ENCODE results near the gene BHLHA15. TPM values are rescaled to one million over a fixed set of nuclear protein-coding genes. Genes with fewer than 3 reads are reported as not detected.
A peak's percentile ranks its signal among the peaks of the same experiment; 100 is the strongest.

BHLHA15 gene
- total RNA-seq, 1 donor from 2014 or later = 0.35 TPM

- no peak for TF ChIP-seq CTCF (IDR thresholded peaks at IDR 0.05)
- ATAC-seq (ENCODE audit: low read depth) (no peak), DNase-seq (no peak)
- H3K36me3 Mint-ChIP-seq (ENCODE audit: low read depth) = peaks cover 58% of the 10 kb centered on the region
- CTCF ChIA-PET = no interaction called here
- H3K9me3 Mint-ChIP-seq = no peaks in the 10 kb centered on the region
- no peak overlapping the region for H3K4me3 Mint-ChIP-seq
- POLR2A ChIA-PET = interaction anchor here (0.6 to 1.2 kb wide), 2 partner anchors 8 to 34 kb away, joined by 3 to 5 read pairs; no protein-coding TSS in a partner anchor
- no peak overlapping the region for H3K27ac Mint-ChIP-seq
- intact Hi-C loops (cut with micrococcal nuclease) = no loop called here
- H3K27me3 Mint-ChIP-seq = no peaks in the 10 kb centered on the region
- H3K4me1 Mint-ChIP-seq = no peaks in the 10 kb centered on the region
These were observed 25.3 kb downstream of the BHLHA15 start for GRCh38 chr7:98236355-98237185.

GRCh38 chr7:98238076-98238475 lies 26.8 kb downstream of the BHLHA15 start:
- peaks cover 53% of the 10 kb centered on the region for H3K36me3 Mint-ChIP-seq (ENCODE audit: low read depth)

GRCh38 chr7:98238976-98239375 lies 27.7 kb downstream of the BHLHA15 start:
- intact Hi-C loops (cut with micrococcal nuclease) = no loop called here
- no peak overlapping the region for H3K27ac Mint-ChIP-seq

More at GRCh38 chr7:98238076-98238475, 26.8 kb downstream of the BHLHA15 start:
- DNase-seq (no peak), ATAC-seq (ENCODE audit: low read depth) (no peak)
- no peaks in the 10 kb centered on the region for H3K9me3 Mint-ChIP-seq
- H3K4me3 Mint-ChIP-seq = no peak overlapping the region
- ChIA-PET CTCF (no interaction called here), POLR2A (no interaction called here)
- no peak for TF ChIP-seq CTCF (IDR thresholded peaks at IDR 0.05)
- intact Hi-C loops (cut with micrococcal nuclease) = no loop called here
- H3K27me3 Mint-ChIP-seq = no peaks in the 10 kb centered on the region
- H3K27ac Mint-ChIP-seq = no peak overlapping the region
- no peaks in the 10 kb centered on the region for H3K4me1 Mint-ChIP-seq

GRCh38 chr7:98240961-98241673 lies 29.9 kb downstream of the BHLHA15 start:
- no peak overlapping the region for H3K4me3 Mint-ChIP-seq
- intact Hi-C loops (cut with micrococcal nuclease) = loop anchor here (1.0 to 2.0 kb wide), 4 partner anchors 38 to 220 kb away; partner anchors contain the start of gene LMTK2
- ATAC-seq (ENCODE audit: low read depth) (peak; percentile 71), DNase-seq (no peak)
- H3K27me3 Mint-ChIP-seq = no peaks in the 10 kb centered on the region
- H3K4me1 Mint-ChIP-seq = no peaks in the 10 kb centered on the region
- H3K27ac Mint-ChIP-seq = no peak overlapping the region
- TF ChIP-seq CTCF (IDR thresholded peaks at IDR 0.05) = no peak
- ChIA-PET POLR2A (no interaction called here), CTCF (interaction anchor here (1.4 kb wide), 1 partner anchor 72 kb away, joined by 5 read pairs; no protein-coding TSS in a partner anchor)
- H3K36me3 Mint-ChIP-seq (ENCODE audit: low read depth) = peaks cover 50% of the 10 kb centered on the region
- no peaks in the 10 kb centered on the region for H3K9me3 Mint-ChIP-seq

More at GRCh38 chr7:98238976-98239375, 27.7 kb downstream of the BHLHA15 start:
- ChIA-PET CTCF (no interaction called here), POLR2A (no interaction called here)
- Mint-ChIP-seq H3K27me3 (no peaks in the 10 kb centered on the region), H3K4me3 (no peak overlapping the region), H3K9me3 (no peaks in the 10 kb centered on the region), H3K36me3 (ENCODE audit: low read depth) (peaks cover 51% of the 10 kb centered on the region), H3K4me1 (no peaks in the 10 kb centered on the region)
- no peak for ATAC-seq (ENCODE audit: low read depth)
- no peak for DNase-seq
- TF ChIP-seq CTCF (IDR thresholded peaks at IDR 0.05) = no peak
